Measurements from ENCODE around the gene GAREM1. TPM values are rescaled to one million over a fixed set of nuclear protein-coding genes. Genes with fewer than 3 reads are reported as not detected.

GAREM1 gene
- total RNA-seq, 2 donors from 2014 or later = 15.3 to 20.1 TPM

DNA sequence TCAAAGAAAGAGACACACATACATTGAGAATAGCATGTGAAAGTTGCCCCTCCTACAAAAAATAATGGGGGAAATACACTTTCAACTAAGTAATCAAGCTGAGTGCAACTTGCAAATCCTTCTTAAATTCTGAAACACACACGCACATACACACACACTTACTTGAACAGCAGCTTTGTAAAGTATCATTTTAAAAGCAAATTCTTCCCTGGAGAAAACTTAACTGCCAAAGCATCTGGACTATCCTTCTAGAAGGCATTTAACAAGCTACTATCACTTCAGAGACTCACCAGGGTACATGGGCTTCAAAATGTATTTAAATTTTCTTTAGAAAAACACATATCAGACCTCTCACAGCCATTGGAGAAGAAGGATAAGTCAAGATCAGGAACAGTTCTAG is 15.3 kb downstream of the GAREM1 start:
- H3K9me3 ChIP-seq = no peaks in the 10 kb centered on the region
- no peak for DNase-seq
- no peaks in the 10 kb centered on the region for H3K27me3 ChIP-seq
- intact Hi-C loops (cut with DNase I) = no loop called here
- TF ChIP-seq, protein P1, sequence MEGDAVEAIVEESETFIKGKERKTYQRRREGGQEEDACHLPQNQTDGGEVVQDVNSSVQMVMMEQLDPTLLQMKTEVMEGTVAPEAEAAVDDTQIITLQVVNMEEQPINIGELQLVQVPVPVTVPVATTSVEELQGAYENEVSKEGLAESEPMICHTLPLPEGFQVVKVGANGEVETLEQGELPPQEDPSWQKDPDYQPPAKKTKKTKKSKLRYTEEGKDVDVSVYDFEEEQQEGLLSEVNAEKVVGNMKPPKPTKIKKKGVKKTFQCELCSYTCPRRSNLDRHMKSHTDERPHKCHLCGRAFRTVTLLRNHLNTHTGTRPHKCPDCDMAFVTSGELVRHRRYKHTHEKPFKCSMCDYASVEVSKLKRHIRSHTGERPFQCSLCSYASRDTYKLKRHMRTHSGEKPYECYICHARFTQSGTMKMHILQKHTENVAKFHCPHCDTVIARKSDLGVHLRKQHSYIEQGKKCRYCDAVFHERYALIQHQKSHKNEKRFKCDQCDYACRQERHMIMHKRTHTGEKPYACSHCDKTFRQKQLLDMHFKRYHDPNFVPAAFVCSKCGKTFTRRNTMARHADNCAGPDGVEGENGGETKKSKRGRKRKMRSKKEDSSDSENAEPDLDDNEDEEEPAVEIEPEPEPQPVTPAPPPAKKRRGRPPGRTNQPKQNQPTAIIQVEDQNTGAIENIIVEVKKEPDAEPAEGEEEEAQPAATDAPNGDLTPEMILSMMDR (IDR thresholded peaks at IDR 0.05) = no peak
- H3K36me3 ChIP-seq = no peaks in the 10 kb centered on the region
- H3K4me3 ChIP-seq = no peak overlapping the region
- no peaks in the 10 kb centered on the region for H3K4me1 ChIP-seq
- H3K27ac ChIP-seq = no peak overlapping the region
- no peak overlapping the region for H3K9ac ChIP-seq (ENCODE audit: low read depth in 2 of 2, low read length in 2 of 2)

DNA sequence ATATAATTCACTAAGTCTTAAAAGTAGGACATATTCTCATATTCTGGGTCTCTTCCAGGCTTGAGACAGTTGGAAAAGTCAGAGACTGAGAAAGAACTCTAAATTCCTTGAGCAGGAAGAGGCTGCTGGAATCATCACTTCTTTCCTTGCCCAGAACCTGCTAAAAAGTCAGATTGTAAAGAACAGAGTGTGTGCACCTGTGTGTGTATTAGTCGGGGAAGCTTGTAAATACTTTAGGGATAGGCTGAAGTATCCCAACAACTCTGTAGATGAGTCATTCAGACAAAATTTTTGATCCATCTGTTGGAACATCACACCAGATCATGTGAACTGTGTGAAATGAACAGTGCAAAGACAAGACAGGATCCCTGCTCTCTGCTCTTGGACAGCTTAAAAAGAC is 16.1 kb downstream of the GAREM1 start:
- TF ChIP-seq, protein P1 (IDR thresholded peaks at IDR 0.05) = no peak
- H3K4me3 ChIP-seq = no peak overlapping the region
- H3K9me3 ChIP-seq = no peaks in the 10 kb centered on the region
- no peaks in the 10 kb centered on the region for H3K27me3 ChIP-seq
- no peak overlapping the region for H3K9ac ChIP-seq (ENCODE audit: low read depth in 2 of 2, low read length in 2 of 2)
- no peak overlapping the region for H3K27ac ChIP-seq
- DNase-seq = no peak
- H3K4me1 ChIP-seq = no peaks in the 10 kb centered on the region
- intact Hi-C loops (cut with DNase I) = no loop called here
- no peaks in the 10 kb centered on the region for H3K36me3 ChIP-seq

DNA sequence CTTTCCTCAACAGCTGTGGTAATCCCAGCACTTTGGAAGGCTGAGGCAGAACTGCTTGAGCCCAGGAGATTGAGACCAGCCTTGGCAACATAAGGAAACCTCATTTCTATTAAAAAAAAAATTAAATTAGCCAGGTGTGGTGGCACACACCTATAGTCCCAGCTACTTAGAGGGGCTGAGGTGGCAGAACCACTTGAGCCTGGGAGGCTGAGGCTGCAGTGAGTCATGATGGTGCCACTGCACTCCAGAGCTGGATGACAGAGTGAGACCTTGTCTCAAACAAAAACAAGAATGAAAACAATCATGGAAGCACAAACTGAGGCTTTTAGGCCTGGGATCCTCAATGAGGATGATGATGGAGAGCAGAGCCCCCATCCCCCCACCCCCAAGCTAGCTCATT is 19.8 kb downstream of the GAREM1 start:
- no peaks in the 10 kb centered on the region for H3K27me3 ChIP-seq
- intact Hi-C loops (cut with DNase I) = no loop called here
- TF ChIP-seq, protein P1 (IDR thresholded peaks at IDR 0.05) = no peak
- no peaks in the 10 kb centered on the region for H3K9me3 ChIP-seq
- H3K27ac ChIP-seq = no peak overlapping the region
- H3K9ac ChIP-seq (ENCODE audit: low read depth in 2 of 2, low read length in 2 of 2) = no peak overlapping the region
- DNase-seq = no peak
- no peaks in the 10 kb centered on the region for H3K36me3 ChIP-seq
- H3K4me3 ChIP-seq = no peak overlapping the region
- no peaks in the 10 kb centered on the region for H3K4me1 ChIP-seq

DNA sequence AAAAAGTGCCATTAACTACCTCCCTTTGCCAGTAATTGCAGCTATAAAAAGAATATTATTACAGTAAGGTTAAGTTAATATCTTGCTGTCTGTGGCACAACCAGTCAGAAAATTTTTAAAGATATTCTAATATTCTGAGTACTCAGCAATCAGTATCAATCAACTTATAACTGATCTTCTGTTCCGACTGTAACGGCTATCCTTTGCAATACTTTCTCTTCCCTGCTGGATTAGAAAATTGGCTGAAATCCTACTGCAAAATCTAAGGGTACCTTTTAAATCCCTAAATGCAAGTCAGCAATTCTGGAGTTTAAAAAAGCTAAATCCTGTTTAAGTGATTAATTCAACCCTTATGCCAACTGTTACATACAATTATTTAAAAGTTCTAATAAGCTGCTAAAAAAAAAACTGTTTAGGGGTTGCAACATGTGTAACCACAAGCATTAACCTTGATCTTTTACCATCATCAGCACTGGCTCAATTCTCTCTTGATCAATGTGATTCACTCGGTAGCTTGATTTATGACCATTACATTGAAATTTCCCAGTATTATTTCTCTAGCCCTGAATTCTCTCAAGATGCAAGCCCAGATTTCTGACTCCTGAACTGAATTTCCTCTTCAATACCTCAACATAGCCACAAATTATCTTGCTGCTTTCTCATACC is 20.5 kb downstream of the GAREM1 start:
- no peaks in the 10 kb centered on the region for H3K36me3 ChIP-seq
- no peak overlapping the region for H3K27ac ChIP-seq
- DNase-seq = no peak
- H3K4me3 ChIP-seq = no peak overlapping the region
- TF ChIP-seq, protein P1 (IDR thresholded peaks at IDR 0.05) = no peak
- H3K4me1 ChIP-seq = no peaks in the 10 kb centered on the region
- no peaks in the 10 kb centered on the region for H3K9me3 ChIP-seq
- H3K9ac ChIP-seq (ENCODE audit: low read depth in 2 of 2, low read length in 2 of 2) = no peak overlapping the region
- intact Hi-C loops (cut with DNase I) = no loop called here
- no peaks in the 10 kb centered on the region for H3K27me3 ChIP-seq

DNA sequence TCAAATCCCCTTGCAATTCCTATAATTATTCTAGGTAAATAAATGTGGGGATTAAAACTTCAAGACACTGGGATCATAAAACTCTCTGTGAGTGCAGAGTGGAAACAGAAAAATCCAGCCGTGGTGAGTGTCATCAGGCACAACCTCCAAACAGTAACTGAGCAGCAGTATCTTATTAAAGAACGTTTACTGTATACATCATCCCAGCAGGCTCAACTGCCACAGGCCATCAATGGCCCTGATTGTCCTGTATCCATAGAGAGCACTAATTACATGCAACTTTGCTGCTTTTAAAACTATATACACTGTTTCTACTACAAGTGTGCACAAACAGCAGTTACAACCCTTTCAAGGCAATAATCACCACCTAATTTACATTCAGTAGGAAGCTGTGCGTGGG is 23.9 kb downstream of the GAREM1 start:
- no peak overlapping the region for H3K9ac ChIP-seq (ENCODE audit: low read depth in 2 of 2, low read length in 2 of 2)
- H3K9me3 ChIP-seq = no peaks in the 10 kb centered on the region
- DNase-seq = no peak
- TF ChIP-seq, protein P1 (IDR thresholded peaks at IDR 0.05) = no peak
- H3K27ac ChIP-seq = no peak overlapping the region
- no peaks in the 10 kb centered on the region for H3K4me1 ChIP-seq
- intact Hi-C loops (cut with DNase I) = no loop called here
- H3K4me3 ChIP-seq = no peak overlapping the region
- H3K27me3 ChIP-seq = no peaks in the 10 kb centered on the region
- H3K36me3 ChIP-seq = no peaks in the 10 kb centered on the region
